GM19240 (cell line): ENCODE results near the gene LGALS4.
"Not testable (repeated sequence)": the region's sequence is repeated elsewhere in the genome, so short reads cannot be mapped to it uniquely, and the experiment has no call there.

Experiments
- DNase-seq: peaks from one replicate; pipeline ENCODE4 v3.0.0; 2011; ENCODE audit warnings: low spot score; ENCODE audit not compliant: insufficient read length

The LGALS4 gene

DNA sequence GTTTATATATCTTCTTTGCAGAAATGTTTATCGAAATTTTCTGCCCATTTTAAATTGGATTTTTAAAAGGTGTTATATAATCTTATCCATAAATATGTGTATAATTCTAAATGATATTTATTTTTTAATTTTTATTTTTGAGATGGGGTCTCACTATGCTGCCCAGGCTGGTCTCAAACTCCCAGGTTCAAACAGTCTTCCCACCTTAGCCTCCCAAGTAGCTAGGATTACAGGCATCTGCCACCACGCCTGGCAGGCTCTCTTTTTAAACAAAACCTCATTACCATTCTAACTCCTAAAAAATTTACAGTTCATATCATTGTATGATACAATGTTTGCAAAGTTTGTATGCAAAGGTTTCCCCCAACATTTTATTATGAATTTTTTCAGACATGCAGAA is 16.6 kb downstream of the LGALS4 start:
- no peak for DNase-seq

DNA sequence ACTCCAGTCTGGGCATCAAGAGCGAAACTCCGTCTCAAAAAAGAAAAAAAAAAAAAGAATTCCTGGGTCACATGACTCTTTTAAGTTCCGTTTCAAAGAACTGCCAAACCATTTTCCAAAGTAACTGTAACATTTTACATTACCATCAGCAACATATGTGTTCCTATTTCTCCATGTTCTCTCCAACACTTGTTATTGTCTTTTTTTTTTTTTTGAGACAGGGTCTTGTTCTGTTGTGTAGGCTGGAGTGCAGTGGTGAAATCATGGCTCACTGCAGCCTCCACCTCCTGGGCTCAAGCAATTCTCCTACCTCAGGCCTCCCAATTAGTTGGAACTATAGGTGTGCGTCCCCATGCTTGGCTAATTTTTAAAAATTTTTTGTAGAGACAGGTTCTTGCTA is 17.2 kb downstream of the LGALS4 start:
- no peak for DNase-seq

DNA sequence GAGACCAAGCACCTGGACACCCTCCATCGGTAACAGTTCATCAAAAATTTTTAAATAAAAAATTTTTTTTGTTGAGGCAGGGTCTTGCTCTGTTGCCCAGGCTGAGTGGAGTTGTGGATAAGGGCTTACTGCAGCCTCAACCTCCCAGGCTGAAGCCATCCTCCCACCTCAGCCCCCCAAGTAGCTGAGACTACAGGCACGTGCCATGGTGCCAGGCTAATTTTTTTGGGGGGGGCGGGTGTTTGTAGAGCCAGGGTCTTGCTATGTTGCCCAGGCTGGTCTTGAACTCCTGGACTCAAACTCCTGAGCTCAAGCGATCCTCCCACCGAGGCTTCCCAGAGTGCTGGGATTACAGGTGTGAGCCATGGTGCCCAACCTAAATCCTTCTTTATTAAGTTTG is 19.1 kb downstream of the LGALS4 start:
- DNase-seq, result no peak

DNA sequence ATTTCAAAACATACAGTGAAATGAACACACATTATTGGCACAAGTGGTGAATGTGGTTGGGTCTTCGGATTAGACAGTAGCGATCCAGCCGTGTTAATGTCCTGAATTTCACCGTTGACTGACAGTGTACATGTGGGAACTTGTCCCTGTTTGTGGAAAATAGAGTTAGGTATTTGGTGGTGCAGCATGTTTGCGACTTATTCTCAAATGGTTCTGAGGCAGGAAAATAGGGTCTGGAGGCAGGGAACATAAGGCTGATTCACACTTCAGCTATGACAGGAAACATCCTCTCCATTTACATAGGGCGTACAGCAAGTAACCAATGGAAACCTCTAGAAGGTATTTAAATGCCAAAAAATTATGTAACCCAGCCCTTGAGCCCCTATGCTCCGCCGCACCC is 19.6 kb downstream of the LGALS4 start:
- no peak for DNase-seq

DNA sequence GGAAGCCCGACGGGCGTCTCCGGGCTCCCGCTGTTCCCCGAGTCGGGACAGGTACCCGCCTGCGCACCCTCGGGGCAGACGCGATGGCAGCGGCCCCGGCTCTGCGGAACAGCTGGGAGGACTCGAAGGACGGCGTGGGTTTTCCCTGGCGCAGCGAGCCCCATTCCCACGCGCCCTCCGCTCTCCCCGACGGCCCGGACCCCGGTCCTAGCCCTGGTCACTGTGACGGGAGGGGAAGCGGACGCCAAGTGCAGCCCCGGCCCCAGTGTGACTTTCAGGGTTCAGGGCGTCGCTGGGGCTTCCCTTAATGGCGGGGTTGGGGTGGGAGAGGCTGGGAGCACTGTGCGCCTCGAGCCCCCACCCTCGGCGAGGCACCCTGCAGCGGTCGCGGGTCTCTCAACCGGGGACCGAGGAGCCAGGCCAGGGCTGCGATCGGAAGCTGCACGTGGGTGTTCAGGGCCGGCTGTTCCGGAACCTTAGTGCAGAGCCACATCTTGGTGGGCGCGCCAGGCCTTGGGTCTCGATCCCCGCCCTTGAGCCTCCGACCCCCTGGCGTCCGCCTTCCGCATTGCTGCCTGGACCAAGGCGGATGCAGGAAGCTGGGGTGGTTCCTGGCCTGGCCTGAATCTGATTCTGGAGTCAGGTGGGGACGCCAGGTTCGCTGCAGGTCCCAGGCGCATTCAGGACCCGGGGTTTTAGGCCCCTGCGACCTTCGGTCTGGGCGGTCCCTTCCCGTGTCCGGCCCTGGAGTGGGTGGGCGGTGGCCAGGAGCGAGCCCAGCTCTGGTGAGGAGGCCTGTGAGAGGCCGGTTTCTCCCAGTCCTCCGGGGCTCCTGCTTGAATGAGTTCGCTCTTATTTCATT is 20.3 kb downstream of the LGALS4 start:
- DNase-seq, result no peak

DNA sequence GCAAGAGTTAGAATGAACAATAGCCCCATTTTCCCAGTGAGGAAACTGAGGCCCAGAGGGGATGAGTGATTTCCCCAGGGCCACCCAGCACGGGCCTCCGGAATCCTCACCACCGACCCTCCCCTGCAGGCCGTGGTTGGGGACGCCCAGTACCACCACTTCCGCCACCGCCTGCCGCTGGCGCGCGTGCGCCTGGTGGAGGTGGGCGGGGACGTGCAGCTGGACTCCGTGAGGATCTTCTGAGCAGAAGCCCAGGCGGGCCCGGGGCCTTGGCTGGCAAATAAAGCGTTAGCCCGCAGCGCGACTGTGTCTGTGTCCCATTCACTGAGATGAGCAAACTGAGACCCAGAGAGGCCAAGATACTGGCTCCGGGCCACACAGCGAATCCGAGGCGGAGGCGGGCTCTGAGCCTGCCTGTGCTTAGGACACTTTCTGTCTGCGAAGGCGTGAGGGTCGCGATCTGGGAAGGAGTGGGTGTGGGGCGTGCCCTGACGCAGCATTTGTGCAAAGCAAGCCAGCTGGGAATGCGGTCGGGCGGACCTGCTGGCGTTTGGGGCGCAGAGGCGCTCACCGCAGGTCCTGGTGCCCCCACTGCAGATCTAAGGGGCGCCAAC is 21.2 kb downstream of the LGALS4 start:
- DNase-seq, result not testable (repeated sequence)

DNA sequence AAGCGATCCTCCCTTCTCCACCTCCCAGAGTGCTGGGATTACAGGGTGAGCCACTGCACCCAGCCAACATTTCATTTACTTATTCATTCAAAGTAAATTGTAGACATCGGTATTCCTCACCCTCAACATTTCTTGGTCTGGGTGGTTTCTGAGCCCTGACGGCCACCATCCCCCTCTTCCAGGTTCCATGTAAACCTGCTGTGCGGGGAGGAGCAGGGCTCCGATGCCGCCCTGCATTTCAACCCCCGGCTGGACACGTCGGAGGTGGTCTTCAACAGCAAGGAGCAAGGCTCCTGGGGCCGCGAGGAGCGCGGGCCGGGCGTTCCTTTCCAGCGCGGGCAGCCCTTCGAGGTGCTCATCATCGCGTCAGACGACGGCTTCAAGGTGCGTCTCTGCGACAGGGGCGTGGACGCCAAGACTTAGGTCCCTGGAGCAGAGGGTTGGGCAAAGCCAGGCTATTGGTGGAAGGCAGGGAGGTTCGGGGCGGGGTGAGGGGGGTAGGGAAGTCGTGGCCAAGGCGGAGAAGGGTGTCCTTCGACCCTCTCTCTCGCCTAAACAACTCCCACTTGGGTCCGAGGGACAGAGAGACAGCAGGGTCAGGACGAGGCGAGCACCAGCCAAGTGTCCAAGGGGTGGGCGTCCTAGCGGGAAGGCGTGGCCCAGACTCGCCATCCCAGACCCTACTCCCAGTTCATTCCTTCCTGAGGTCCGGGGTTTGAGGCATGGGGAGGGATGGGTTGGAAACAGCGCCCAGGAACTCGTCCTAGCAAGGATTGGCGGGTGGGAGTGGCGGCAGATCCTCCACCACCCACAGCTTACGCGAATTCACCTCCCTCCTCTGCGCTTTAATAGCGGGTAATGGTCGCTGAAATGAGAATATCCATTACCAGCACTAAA is 22.0 kb downstream of the LGALS4 start:
- not testable (repeated sequence) for DNase-seq

DNA sequence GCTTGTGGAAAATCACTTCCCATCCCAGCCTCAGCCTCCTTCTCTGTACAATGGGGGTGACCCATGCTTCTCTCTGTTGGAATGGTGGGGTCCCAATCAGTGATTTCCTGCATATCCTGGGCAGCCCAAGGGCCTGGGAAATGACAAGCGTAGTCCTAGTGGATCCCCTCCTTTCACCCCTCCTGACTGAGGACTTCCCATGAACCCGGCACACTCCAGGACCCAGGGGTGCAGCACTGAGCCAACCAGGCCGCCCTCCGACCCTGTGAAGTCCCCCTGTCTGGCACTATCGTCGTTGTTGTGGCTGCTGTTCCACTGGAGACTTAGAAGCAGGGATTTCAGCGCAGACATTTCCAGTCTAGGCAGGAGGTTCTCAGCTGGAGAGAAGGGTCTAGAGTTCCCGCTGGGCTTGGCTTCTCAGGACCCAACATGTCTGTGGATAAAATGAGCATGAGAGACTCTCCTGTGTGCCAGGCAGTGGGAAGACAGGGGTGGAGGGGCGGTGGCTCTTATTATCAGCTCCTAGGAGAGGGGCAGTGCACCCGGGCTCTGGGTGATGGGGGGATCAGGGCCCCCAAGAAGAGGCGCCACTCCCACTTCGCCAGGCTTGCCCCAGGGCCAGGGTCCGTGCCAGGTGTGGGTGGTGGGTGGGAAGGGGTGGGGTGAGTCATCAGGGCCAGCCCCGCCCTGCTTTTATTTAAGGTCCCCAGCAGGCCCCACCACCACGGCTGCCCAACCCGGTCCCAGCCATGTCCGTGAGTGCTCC is 24.1 kb downstream of the LGALS4 start, which contains the start of gene LGALS7B:
TSS of gene LGALS7B (plus strand) at position 723 of the 766 bp plus-strand sequence. CDS start at position 750, 27 bp downstream.
- DNase-seq, result no peak

DNA sequence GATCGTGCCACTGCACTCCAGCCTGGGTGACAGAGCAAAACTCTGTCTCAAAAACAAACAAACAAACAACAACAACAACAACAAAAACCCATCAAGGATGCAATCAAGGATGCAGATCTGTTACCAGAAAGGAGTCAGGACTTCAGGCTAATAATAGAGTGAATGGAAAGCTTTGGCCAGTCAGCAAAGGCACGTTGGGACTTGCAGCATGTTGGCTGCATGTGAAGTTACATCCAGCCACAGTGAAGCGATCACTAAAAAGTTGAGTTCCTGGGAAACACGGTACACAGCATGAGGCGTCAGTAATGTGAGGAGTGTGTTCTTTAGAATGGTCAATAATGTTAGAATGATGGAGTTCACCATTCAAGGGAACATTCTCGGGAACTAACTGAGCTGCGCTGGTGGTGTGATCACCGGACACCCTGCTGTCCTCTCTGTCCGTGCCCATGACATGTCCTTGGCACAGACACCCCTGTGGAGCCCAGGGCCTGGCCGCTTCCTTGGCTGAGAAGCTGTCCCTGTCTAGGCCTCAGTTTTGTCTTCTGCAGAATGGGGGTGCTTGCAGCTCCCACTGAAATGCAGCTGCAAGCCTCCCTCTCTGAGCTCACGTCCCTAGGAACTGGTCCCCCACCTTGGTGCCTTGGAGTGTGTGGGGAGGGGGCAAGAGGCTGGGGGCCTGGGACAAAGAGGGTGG is 26.0 kb downstream of the LGALS4 start:
- DNase-seq, result no peak

DNA sequence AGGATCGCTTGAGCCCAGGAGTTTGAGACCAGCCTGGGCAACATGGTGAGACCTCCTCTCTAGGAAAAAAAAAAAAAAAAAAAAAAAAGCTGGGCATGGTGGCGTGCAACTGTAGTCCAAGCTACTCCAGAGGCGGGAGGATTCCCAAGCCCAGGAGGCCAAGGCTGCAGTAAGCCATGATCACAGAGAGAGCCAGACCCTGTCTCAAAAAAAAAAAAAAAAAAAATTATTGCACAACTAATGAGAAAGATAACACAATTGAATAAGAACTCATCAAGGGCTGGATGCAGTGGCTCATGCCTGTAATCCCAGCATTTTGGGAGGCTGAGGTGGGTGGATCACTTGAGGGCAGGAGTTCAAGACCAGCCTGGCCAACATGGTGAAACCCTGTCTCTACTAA is 26.7 kb downstream of the LGALS4 start:
- not testable (repeated sequence) for DNase-seq

DNA sequence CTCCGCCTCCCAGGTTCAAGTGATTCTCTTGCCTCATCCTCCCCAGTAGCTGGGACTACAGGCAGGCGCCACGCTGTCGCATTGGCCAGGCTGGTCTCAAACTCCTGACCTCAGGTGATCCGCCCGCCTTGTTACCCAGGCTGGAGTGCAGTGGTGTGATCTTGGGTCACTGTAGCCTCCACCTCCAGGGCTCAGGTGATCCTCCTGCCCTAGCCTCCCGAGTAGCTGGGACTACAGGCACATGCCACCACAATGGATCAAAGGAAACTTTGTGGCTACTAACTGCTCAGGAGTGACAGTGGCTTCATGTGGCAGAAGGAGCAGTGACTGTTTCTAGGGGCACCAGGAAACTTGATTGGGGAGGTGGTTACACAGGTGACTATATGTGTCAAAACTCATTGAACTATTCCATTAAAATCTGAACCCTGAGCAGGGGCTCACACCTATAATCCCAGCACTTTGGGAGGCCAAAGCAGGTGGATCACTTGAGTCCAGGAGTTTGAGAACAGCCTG is 27.5 kb downstream of the LGALS4 start:
- no peak for DNase-seq

DNA sequence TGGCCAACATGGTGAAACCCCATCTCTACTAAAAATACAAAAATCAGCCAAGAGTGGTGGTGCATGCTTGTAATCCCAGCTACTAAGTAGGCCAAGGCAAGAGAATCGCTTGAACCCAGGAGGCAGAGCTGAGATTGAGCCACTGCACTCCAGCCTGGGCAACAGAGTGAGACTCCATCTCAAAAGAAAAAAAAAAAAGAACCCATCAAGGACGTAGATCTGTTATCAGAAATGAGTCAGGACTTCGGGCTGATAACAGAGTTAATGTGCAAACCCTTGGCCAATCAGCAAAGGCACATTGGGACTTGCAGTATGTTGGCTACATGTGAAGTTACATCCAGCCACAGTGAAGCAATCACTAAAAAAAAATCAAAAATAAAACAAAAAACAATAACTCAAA is 28.5 kb downstream of the LGALS4 start:
- no peak for DNase-seq

DNA sequence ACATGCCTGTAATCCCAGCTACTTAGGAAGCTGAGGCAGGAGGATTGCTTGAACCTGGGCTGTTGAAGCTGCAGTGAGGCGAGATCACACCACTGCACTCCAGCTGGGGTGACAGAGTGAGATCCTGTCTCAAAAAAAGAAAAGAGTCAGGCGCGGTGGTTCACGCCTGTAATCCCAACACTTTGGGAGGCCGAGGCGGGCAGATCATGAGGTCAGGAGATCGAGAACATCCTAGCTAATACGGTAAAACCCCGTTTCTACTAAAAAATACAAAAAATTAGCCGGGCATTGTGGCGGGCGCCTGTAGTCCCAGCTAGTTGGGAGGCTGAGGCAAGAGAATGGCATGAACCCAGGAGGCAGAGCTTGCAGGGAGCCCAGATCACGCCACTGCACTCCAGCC is 30.5 kb downstream of the LGALS4 start:
- DNase-seq, result not testable (repeated sequence)

DNA sequence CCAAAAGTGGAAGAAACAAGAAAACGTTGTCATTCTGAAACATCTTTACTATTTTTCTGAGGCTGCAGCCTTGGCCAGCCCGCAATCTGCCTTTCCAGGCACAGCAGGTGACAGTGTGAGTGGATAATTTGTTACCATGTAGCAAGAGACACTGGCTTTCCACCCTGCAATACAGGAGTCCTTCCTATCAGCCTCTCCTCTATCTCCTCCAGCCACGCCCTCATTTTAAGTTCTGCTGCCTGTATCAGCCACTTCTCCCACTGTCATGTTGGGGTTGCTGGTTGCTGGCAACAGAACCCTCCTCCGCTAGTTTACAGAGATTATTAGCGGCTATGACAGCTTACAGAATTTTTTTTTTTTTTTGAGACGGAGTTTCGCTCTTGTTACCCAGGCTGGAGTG is 31.7 kb downstream of the LGALS4 start:
- no peak for DNase-seq

DNA sequence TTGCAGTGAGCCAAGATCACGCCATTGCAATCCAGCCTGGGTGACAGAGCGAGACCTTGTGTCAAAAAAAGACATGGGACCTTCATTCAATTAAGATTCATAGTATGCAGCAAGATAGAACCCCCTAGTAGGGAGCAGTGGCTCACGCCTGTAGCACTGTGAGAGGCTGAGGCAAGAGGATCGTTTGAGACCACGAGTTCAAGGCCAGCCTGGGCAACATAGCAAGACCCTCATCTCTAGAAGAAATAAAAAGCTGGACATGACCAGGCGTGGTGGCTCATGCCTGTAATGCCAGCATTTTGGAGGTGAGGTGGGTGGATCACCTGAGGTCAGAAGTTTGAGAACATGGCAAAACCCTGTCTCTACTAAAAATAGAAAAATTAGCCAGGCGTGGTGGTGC is 32.3 kb downstream of the LGALS4 start:
- DNase-seq, result no peak

DNA sequence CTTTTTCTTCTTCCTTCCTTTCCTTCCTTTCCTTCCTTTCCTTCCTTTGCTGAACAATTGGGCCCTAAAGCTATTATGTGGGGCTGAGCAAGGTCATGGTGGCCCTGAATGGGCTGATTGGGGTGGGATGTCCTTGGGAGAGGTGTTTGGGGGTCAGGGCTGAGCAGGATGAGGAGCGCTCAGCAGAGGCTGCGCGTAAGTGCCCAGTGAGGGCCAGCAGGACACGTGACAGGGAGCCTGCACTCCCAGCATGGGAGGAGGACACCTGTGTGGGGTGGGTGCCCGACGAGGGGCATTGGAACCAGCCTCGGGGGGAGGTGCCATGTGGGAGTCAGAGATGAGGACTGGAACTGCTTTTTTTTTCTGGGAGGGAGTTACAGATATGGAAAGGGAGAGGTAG is 34.0 kb downstream of the LGALS4 start:
- no peak for DNase-seq

DNA sequence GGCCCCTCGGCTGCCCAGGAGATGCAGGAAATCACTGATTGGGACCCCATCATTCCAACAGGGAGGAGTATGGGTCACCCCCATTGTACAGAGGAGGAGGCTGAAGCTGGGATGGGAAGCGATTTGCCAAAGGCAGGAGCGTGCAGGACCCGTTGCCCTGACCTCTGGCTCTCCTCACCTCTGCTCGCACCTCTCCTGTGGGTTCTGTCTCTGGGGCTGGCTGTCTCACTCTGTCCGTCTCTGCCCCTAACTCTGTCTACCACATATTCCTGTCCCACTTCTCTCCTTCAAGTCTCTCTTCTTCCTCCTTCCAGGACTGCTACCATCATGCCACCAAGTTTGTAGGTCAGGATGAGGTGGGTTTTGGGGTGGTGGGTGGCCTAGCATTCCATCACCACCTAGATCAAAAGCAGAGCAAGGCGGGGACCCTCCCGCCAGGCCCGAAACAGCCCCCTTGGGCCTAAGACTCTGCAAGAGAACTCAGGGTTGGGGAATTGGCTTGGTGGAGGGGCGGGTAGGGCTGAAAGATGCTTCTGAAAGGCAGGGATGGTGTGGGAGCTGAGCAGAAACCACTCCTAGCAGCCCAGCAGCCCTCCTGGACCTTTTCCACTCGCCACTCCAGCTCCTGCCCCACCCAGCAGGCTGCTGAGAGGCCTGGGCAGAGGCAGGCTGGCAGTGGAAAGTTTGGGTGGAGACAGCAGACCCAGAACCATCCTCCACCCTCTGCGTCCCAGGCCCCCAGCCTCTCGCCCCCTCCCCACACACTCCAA is 38.4 kb downstream of the LGALS4 start:
- no peak for DNase-seq

DNA sequence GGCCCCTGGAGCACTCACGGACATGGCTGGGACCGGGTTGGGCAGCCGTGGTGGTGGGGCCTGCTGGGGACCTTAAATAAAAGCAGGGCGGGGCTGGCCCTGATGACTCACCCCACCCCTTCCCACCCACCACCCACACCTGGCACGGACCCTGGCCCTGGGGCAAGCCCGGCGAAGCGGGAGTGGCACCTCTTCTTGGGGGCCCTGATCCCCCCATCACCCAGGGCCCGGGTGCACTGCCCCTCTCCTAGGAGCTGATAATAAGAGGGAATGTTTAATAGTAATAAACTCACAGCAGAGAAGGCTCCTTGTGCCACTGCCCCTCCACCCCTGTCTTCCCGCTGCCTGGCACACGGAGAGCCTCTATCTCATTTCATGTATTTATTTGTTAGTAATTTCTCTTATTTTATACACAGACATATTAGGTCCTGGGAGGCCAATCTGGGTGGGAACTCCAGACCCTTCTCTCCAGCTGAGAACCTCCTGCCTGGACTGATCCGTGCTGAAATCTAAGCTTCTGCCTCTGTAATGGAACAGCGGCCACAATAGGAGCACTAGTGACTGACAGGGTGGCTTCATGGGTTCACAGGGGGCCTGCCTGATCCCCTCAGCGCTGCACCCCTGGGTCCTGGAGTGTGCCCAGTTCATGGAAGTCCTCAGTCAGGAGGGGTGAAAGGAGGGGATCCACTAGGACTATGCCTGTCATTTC is 39.1 kb downstream of the LGALS4 start, which contains the start of gene LGALS7:
TSS of gene LGALS7 (minus strand) at position 49 of the 709 bp plus-strand sequence. CDS start at position 24, 25 bp downstream.
- no peak for DNase-seq

DNA sequence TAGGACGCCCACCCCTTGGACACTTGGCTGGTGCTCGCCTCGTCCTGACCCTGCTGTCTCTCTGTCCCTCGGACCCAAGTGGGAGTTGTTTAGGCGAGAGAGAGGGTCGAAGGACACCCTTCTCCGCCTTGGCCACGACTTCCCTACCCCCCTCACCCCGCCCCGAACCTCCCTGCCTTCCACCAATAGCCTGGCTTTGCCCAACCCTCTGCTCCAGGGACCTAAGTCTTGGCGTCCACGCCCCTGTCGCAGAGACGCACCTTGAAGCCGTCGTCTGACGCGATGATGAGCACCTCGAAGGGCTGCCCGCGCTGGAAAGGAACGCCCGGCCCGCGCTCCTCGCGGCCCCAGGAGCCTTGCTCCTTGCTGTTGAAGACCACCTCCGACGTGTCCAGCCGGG is 41.2 kb downstream of the LGALS4 start:
- DNase-seq, result not testable (repeated sequence)
